Measurements from ENCODE around the gene AKT3.
"Not testable (repeated sequence)": the region's sequence is repeated elsewhere in the genome, so short reads cannot be mapped to it uniquely, and the experiment has no call there.

Gene AKT3

GRCh38 chr1:243672539-243673074 is 177.4 kb downstream of the AKT3 start:
- Histone ChIP-seq H3K27ac (no peak overlapping the region), H3K4me1 (peaks cover 0 to 14% (median 0%) of the 10 kb centered on the region in 4 donors), H3K27me3 (no peaks in the 10 kb centered on the region), H3K36me3 (peaks cover 0 to 1% (median 0%) of the 10 kb centered on the region in 3 donors), H3K9me3 (no peaks in the 10 kb centered on the region), H3K4me3 (no peak overlapping the region)
- no peak for DNase-seq
- TF ChIP-seq CTCF (IDR thresholded peaks at IDR 0.05), result no peak
- intact Hi-C loops (cut with DNase I; ENCODE audit: low total_unique reads), result no loop called here

- no peak for DNase-seq
- TF ChIP-seq CTCF (IDR thresholded peaks at IDR 0.05), result no peak
- Histone ChIP-seq H3K9me3 (no peaks in the 10 kb centered on the region), H3K4me3 (no peak overlapping the region), H3K36me3 (peaks cover 0 to 16% (median 7%) of the 10 kb centered on the region in 3 donors), H3K27me3 (no peaks in the 10 kb centered on the region), H3K27ac (no peak overlapping the region), H3K4me1 (peaks cover 0 to under 1% (median 0%) of the 10 kb centered on the region in 4 donors)
- intact Hi-C loops (cut with DNase I; ENCODE audit: low total_unique reads), result no loop called here
Observed at GRCh38 chr1:243667591-243667990, 182.5 kb downstream of the AKT3 start.

- no peak for DNase-seq
- Histone ChIP-seq H3K4me3 (no peak overlapping the region), H3K27me3 (no peaks in the 10 kb centered on the region), H3K27ac (no peak overlapping the region), H3K4me1 (no peaks in the 10 kb centered on the region), H3K36me3 (peaks cover 0 to 16% (median 7%) of the 10 kb centered on the region in 3 donors), H3K9me3 (no peaks in the 10 kb centered on the region)
- intact Hi-C loops (cut with DNase I; ENCODE audit: low total_unique reads), result no loop called here
- TF ChIP-seq CTCF (IDR thresholded peaks at IDR 0.05), result no peak
Observed at GRCh38 chr1:243667133-243667532, 182.9 kb downstream of the AKT3 start.

GRCh38 chr1:243663651-243664050 is 186.4 kb downstream of the AKT3 start:
- Histone ChIP-seq H3K9me3 (peaks cover 0 to under 1% (median 0%) of the 10 kb centered on the region in 3 donors), H3K27me3 (no peaks in the 10 kb centered on the region), H3K4me3 (no peak overlapping the region), H3K36me3 (peaks cover 7 to 19% (median 11%) of the 10 kb centered on the region in 3 donors), H3K27ac (no peak overlapping the region), H3K4me1 (no peaks in the 10 kb centered on the region)
- no peak for TF ChIP-seq CTCF (IDR thresholded peaks at IDR 0.05)
- intact Hi-C loops (cut with DNase I; ENCODE audit: low total_unique reads), result no loop called here
- DNase-seq, result no peak

- intact Hi-C loops (cut with DNase I; ENCODE audit: low total_unique reads); H3K27me3 ChIP-seq; H3K4me1 ChIP-seq; DNase-seq; H3K27ac ChIP-seq; H3K9me3 ChIP-seq; H3K4me3 ChIP-seq: not testable (repeated sequence)
- H3K36me3 ChIP-seq, result peaks cover 12 to 23% (median 16%) of the 10 kb centered on the region in 3 donors
Observed at GRCh38 chr1:243662169-243662568, 187.9 kb downstream of the AKT3 start.

- intact Hi-C loops (cut with DNase I; ENCODE audit: low total_unique reads), result no loop called here
- Histone ChIP-seq H3K27me3 (no peaks in the 10 kb centered on the region), H3K4me1 (no peaks in the 10 kb centered on the region), H3K27ac (no peak overlapping the region), H3K36me3 (peaks cover 16 to 23% (median 17%) of the 10 kb centered on the region in 3 donors), H3K4me3 (no peak overlapping the region), H3K9me3 (peaks cover 0 to 3% (median 0%) of the 10 kb centered on the region in 3 donors)
- TF ChIP-seq CTCF (IDR thresholded peaks at IDR 0.05), result no peak
- no peak for DNase-seq
Observed at GRCh38 chr1:243658594-243659105, 191.4 kb downstream of the AKT3 start.

All from tibial artery (tissue), 4 donors.